Astrocyte (in vitro differentiated cells and primary cell): Measurements from ENCODE around the gene MLXIP. TPM values are rescaled to one million over a fixed set of nuclear protein-coding genes. Genes with fewer than 3 reads are reported as not detected.

ENCODE experiments used
- DNase-seq: peaks from one replicate; pipeline ENCODE4 v3.0.0-alpha.2; 2010; ENCODE audit warnings: low read depth
- FAIRE-seq: peaks from 2 replicates; lab custom pipeline; 2011; peaks lifted over from hg19 to GRCh38; lab: Jason Lieb, UNC
- H2AFZ ChIP-seq: 2 replicates; pipeline ENCODE4 v1.6.0; 2012; ENCODE audit warnings: low read depth, low read length, inconsistent platforms
- H3K27ac ChIP-seq: 2 replicates; pipeline ENCODE4 v1.5.1; 2011; ENCODE audit warnings: low read depth, low read length, inconsistent platforms
- H3K27me3 ChIP-seq: 2 replicates; pipeline ENCODE4 v1.6.0; 2011; ENCODE audit warnings: low read length, inconsistent platforms; ENCODE audit not compliant: insufficient read depth
- H3K36me3 ChIP-seq: 2 replicates; pipeline ENCODE4 v1.5.1; 2011; ENCODE audit warnings: low read length, inconsistent platforms; ENCODE audit not compliant: insufficient read depth
- H3K4me1 ChIP-seq: 2 replicates; pipeline ENCODE4 v1.5.1; 2011; ENCODE audit warnings: low read length, inconsistent platforms; ENCODE audit not compliant: insufficient read depth
- H3K4me2 ChIP-seq: 2 replicates; pipeline ENCODE4 v1.6.0; 2012; ENCODE audit warnings: low read length, inconsistent platforms
- H3K4me3 ChIP-seq: 2 replicates; pipeline ENCODE4 v1.5.1; 2011; ENCODE audit warnings: low read depth, mild to moderate bottlenecking, low read length, inconsistent platforms; ENCODE audit not compliant: insufficient read depth
- H3K79me2 ChIP-seq: 2 replicates; pipeline ENCODE4 v1.6.0; 2012; ENCODE audit warnings: mild to moderate bottlenecking, low read length, inconsistent platforms; ENCODE audit not compliant: insufficient read depth
- H3K9ac ChIP-seq: 2 replicates; pipeline ENCODE4 v1.6.0; 2012; ENCODE audit warnings: mild to moderate bottlenecking, low read length, inconsistent platforms
- H3K9me3 ChIP-seq: 2 replicates; pipeline ENCODE4 v1.5.1; 2012; ENCODE audit warnings: low read depth, mild to moderate bottlenecking, low read length, inconsistent platforms; ENCODE audit not compliant: insufficient read depth
- H4K20me1 ChIP-seq: 2 replicates; pipeline ENCODE4 v1.6.0; 2012; ENCODE audit warnings: low read length, inconsistent platforms; ENCODE audit not compliant: insufficient read depth
- H3K27ac Mint-ChIP-seq: one replicate; pipeline ENCODE4 v1.8.0; 2021; ENCODE audit warnings: mild to moderate bottlenecking, mixed read lengths; ENCODE audit not compliant: unreplicated experiment
- H3K27me3 Mint-ChIP-seq: one replicate; pipeline ENCODE4 v1.8.0; 2021; ENCODE audit warnings: low read depth, mixed read lengths; ENCODE audit not compliant: unreplicated experiment
- H3K36me3 Mint-ChIP-seq: one replicate; pipeline ENCODE4 v1.8.0; 2021; ENCODE audit warnings: low read depth, mixed read lengths; ENCODE audit not compliant: unreplicated experiment
- H3K4me1 Mint-ChIP-seq: one replicate; pipeline ENCODE4 v1.8.0; 2021; ENCODE audit warnings: low read depth, mixed read lengths; ENCODE audit not compliant: unreplicated experiment
- H3K4me3 Mint-ChIP-seq: one replicate; pipeline ENCODE4 v1.8.0; 2021; ENCODE audit warnings: mild to moderate bottlenecking, moderate library complexity, mixed read lengths; ENCODE audit not compliant: unreplicated experiment
- H3K9me3 Mint-ChIP-seq: one replicate; pipeline ENCODE4 v1.8.0; 2021; ENCODE audit warnings: mild to moderate bottlenecking, mixed read lengths; ENCODE audit not compliant: unreplicated experiment
- EZH2 ChIP-seq: IDR thresholded peaks from 2 replicates; pipeline ENCODE4 v1.6.1; 2012; ENCODE audit warnings: mild to moderate bottlenecking, low read length, inconsistent platforms; ENCODE audit not compliant: insufficient read depth
- total RNA-seq: library from RNA; stranded (reverse); gene quantifications from 2 replicates; pipeline ENCODE4 v1.2.1, GENCODE V29; 2021
- TF ChIP-seq, protein P1 (sequence below): IDR thresholded peaks from 2 replicates; pipeline ENCODE4 v1.5.1; 2011; ENCODE audit warnings: low read depth, mild to moderate bottlenecking, inconsistent platforms, low read length, moderate library complexity; ENCODE audit not compliant: insufficient read depth

The MLXIP gene
- total RNA-seq, 1 donor from 2014 or later = 62.5 TPM

DNA sequence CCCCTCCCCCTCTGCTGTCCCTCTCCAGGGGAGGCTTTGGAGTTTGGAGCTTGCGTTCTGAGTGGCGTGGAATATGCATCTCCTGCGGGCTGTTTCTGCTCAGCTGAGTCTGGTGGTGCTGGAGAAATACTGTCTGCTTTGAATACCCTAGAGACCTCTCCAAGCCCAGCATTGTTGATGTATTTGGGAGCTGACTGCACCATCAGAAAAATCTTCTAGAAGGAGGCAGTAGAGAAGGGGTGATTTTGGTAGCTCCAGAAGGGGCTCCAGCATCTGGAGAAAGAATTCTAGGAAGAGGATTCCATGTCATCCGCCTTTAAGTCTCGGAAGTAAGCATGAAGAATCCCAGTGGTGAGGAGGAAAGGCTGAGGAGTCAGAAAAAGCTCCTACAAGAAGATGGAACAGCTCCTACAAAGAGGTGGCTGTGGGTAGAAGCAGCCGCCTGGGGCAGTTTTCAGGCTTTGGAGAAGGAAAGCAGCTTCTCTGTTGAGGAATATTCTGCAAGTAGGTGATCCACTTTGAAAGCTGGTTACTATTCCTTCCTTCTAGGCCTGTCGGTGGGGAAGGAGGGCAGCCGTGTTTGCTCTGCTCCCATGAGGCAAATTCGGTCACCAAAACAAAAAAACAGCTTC lies 9.7 kb downstream of the MLXIP start:
- Histone ChIP-seq H3K27me3 (no peaks in the 10 kb centered on the region), H3K27ac (no peak overlapping the region), H3K9ac (no peak overlapping the region), H4K20me1 (peaks cover 58% of the 10 kb centered on the region), H3K4me3 (no peak overlapping the region), H2AFZ (no peak overlapping the region), H3K79me2 (peaks cover 80% of the 10 kb centered on the region), H3K4me2 (no peak overlapping the region), H3K36me3 (peaks cover 9% of the 10 kb centered on the region), H3K9me3 (no peaks in the 10 kb centered on the region), H3K4me1 (peaks cover 9% of the 10 kb centered on the region)
- no peaks in the 10 kb centered on the region for H3K9me3 Mint-ChIP-seq
- H3K4me3 Mint-ChIP-seq = no peak overlapping the region
- H3K27ac Mint-ChIP-seq = no peak overlapping the region
- H3K27me3 Mint-ChIP-seq = no peaks in the 10 kb centered on the region
- H3K36me3 Mint-ChIP-seq = peaks cover 41% of the 10 kb centered on the region
- H3K4me1 Mint-ChIP-seq = peaks cover 33% of the 10 kb centered on the region
- TF ChIP-seq, protein P1, sequence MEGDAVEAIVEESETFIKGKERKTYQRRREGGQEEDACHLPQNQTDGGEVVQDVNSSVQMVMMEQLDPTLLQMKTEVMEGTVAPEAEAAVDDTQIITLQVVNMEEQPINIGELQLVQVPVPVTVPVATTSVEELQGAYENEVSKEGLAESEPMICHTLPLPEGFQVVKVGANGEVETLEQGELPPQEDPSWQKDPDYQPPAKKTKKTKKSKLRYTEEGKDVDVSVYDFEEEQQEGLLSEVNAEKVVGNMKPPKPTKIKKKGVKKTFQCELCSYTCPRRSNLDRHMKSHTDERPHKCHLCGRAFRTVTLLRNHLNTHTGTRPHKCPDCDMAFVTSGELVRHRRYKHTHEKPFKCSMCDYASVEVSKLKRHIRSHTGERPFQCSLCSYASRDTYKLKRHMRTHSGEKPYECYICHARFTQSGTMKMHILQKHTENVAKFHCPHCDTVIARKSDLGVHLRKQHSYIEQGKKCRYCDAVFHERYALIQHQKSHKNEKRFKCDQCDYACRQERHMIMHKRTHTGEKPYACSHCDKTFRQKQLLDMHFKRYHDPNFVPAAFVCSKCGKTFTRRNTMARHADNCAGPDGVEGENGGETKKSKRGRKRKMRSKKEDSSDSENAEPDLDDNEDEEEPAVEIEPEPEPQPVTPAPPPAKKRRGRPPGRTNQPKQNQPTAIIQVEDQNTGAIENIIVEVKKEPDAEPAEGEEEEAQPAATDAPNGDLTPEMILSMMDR = no peak
- TF ChIP-seq EZH2 = no peak
- DNase-seq (no peak), FAIRE-seq (no peak)

DNA sequence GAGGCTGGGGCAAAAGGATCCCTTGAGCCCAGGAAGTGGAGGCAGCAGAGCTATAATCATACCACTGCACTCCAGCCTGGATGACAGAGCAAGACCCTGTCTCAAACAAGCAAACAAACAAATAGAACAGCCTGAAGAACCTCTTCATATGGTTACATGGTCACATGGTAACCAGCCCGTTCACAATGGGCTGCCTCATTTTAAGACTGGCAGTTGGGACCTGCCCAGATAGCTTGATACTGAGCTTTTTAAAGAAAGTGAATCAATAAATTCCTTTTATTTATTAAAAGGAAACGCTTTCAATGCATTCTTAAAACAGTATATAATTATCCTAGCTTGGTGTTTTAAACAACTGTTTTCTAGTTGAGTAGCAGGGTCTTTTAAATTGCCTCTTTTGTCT lies 10.5 kb downstream of the MLXIP start:
- H3K4me2 ChIP-seq = no peak overlapping the region
- no peak overlapping the region for H2AFZ ChIP-seq
- no peak overlapping the region for H3K4me3 ChIP-seq
- no peaks in the 10 kb centered on the region for H3K27me3 ChIP-seq
- no peak overlapping the region for H3K9ac ChIP-seq
- H3K79me2 ChIP-seq = peaks cover 80% of the 10 kb centered on the region
- H3K4me1 Mint-ChIP-seq = peaks cover 33% of the 10 kb centered on the region
- no peaks in the 10 kb centered on the region for H3K27me3 Mint-ChIP-seq
- no peak for TF ChIP-seq EZH2
- TF ChIP-seq, protein P1 = no peak
- H4K20me1 ChIP-seq = peaks cover 59% of the 10 kb centered on the region
- H3K4me1 ChIP-seq = peaks cover 9% of the 10 kb centered on the region
- H3K27ac ChIP-seq = no peak overlapping the region
- no peak overlapping the region for H3K27ac Mint-ChIP-seq
- DNase-seq = no peak
- no peak overlapping the region for H3K4me3 Mint-ChIP-seq
- peaks cover 36% of the 10 kb centered on the region for H3K36me3 Mint-ChIP-seq
- no peaks in the 10 kb centered on the region for H3K9me3 ChIP-seq
- no peak for FAIRE-seq
- peaks cover 4% of the 10 kb centered on the region for H3K36me3 ChIP-seq
- no peaks in the 10 kb centered on the region for H3K9me3 Mint-ChIP-seq
